Trophoblast cell (in vitro differentiated cells and primary cell): Measurements from ENCODE around the gene ATP12A.

ENCODE experiments used
- DNase-seq, 2 donors: peaks; one replicate each; pipeline ENCODE4 v3.0.0-alpha.2; 2016
- H2AFZ ChIP-seq: 2 replicates; pipeline ENCODE4 v1.6.1; 2013; ENCODE audit warnings: low read length, moderate library complexity, mild to moderate bottlenecking; ENCODE audit not compliant: insufficient read depth, poor library complexity
- H2AK5ac ChIP-seq: 2 replicates; pipeline ENCODE4 v1.6.1; 2013; ENCODE audit warnings: mild to moderate bottlenecking, low read length
- H2BK120ac ChIP-seq: 2 replicates; pipeline ENCODE4 v1.6.1; 2013; ENCODE audit warnings: low read length, mild to moderate bottlenecking, moderate library complexity; ENCODE audit not compliant: insufficient read depth, poor library complexity
- H2BK12ac ChIP-seq: 2 replicates; pipeline ENCODE4 v1.6.1; 2013; ENCODE audit warnings: mild to moderate bottlenecking, low read length, moderate library complexity
- H2BK5ac ChIP-seq: 2 replicates; pipeline ENCODE4 v1.6.1; 2013; ENCODE audit warnings: low read length, low read depth, moderate library complexity, mild to moderate bottlenecking; ENCODE audit not compliant: poor library complexity
- H3K14ac ChIP-seq: 2 replicates; pipeline ENCODE4 v1.6.1; 2013; ENCODE audit warnings: mild to moderate bottlenecking, low read length
- H3K18ac ChIP-seq: 2 replicates; pipeline ENCODE4 v1.6.1; 2013; ENCODE audit warnings: mild to moderate bottlenecking, low read length
- H3K23ac ChIP-seq: 2 replicates; pipeline ENCODE4 v1.6.1; 2013; ENCODE audit warnings: low read length
- H3K27ac ChIP-seq: 2 replicates; pipeline ENCODE4 v1.5.1; 2013; ENCODE audit warnings: low read depth, mild to moderate bottlenecking, inconsistent platforms, low read length, moderate library complexity
- H3K27me3 ChIP-seq: 2 replicates; pipeline ENCODE4 v1.6.1; 2013; ENCODE audit warnings: inconsistent platforms, mild to moderate bottlenecking, low read length, moderate library complexity; ENCODE audit not compliant: insufficient read depth
- H3K36me3 ChIP-seq, 2 experiments: 1 replicate in 1 of 2; 2 replicates in 1 of 2; pipeline ENCODE4 v1.6.1; 2013; ENCODE audit warnings: low read length in 2 of 2, mild to moderate bottlenecking in 2 of 2, moderate library complexity in 1 of 2; ENCODE audit not compliant: insufficient read depth in 2 of 2, control insufficient read depth in 1 of 2
- H3K4ac ChIP-seq: 2 replicates; pipeline ENCODE4 v1.6.1; 2013; ENCODE audit warnings: low read depth, mild to moderate bottlenecking, low read length, moderate library complexity
- H3K4me1 ChIP-seq, 2 experiments: 1 replicate in 1 of 2; 2 replicates in 1 of 2; pipeline ENCODE4 v1.6.1; 2013; ENCODE audit warnings: low read length in 2 of 2, mild to moderate bottlenecking in 2 of 2, moderate library complexity in 1 of 2; ENCODE audit not compliant: insufficient read depth in 2 of 2, control insufficient read depth in 1 of 2
- H3K4me2 ChIP-seq: 2 replicates; pipeline ENCODE4 v1.6.1; 2013; ENCODE audit warnings: inconsistent platforms, mild to moderate bottlenecking, low read length, moderate library complexity
- H3K4me3 ChIP-seq: 2 replicates; pipeline ENCODE4 v1.5.1; 2013; ENCODE audit warnings: mild to moderate bottlenecking, low read depth, low read length, inconsistent platforms
- H3K79me1 ChIP-seq: one replicate; pipeline ENCODE4 v1.6.1; 2013; ENCODE audit warnings: low read length
- H3K79me2 ChIP-seq: 2 replicates; pipeline ENCODE4 v1.6.1; 2013; ENCODE audit warnings: low read length, mild to moderate bottlenecking; ENCODE audit not compliant: control insufficient read depth, insufficient read depth, poor library complexity
- H3K9ac ChIP-seq: 2 replicates; pipeline ENCODE4 v1.6.1; 2013; ENCODE audit warnings: mild to moderate bottlenecking, low read length
- H3K9me3 ChIP-seq: 2 replicates; pipeline ENCODE4 v1.6.1; 2013; ENCODE audit warnings: low read depth, mild to moderate bottlenecking, control low read depth, inconsistent platforms, low read length; ENCODE audit not compliant: insufficient read depth
- H4K12ac ChIP-seq: 2 replicates; pipeline ENCODE4 v1.6.1; 2013; ENCODE audit warnings: low read depth, mild to moderate bottlenecking, low read length, moderate library complexity
- H4K8ac ChIP-seq: 2 replicates; pipeline ENCODE4 v1.6.1; 2013; ENCODE audit warnings: low read depth, mild to moderate bottlenecking, low read length, moderate library complexity
- H4K91ac ChIP-seq: one replicate; pipeline ENCODE4 v1.6.1; 2013; ENCODE audit warnings: low read depth, mild to moderate bottlenecking, low read length, moderate library complexity
- WGBS: extraction: QIAGEN DNeasy Blood & Tissue Kit; methylation state at CpG from one replicate; pipeline ENCODE4 v1.1.7; 2013; ENCODE audit warnings: missing lambda C conversion rate; ENCODE audit not compliant: insufficient read length, insufficient coverage; ENCODE audit errors: extremely low coverage; 5-methylcytosine and 5-hydroxymethylcytosine counted together

The ATP12A gene

GRCh38 chr13:24636776-24637175, 43.4 kb upstream of the ATP12A start:
- Histone ChIP-seq H3K27ac (no peak overlapping the region), H3K4me3 (no peak overlapping the region), H3K9me3 (no peaks in the 10 kb centered on the region), H3K18ac (no peak overlapping the region), H4K8ac (no peak overlapping the region), H2AK5ac (no peak overlapping the region), H4K12ac (no peak overlapping the region), H2BK5ac (no peak overlapping the region), H2BK120ac (no peak overlapping the region), H2AFZ (no peak overlapping the region), H3K4ac (no peak overlapping the region), H3K79me2 (no peaks in the 10 kb centered on the region), H3K4me1 (no peaks in the 10 kb centered on the region), H3K36me3 (no peaks in the 10 kb centered on the region), H2BK12ac (no peak overlapping the region), H3K4me2 (no peak overlapping the region), H3K23ac (no peak overlapping the region), H3K79me1 (no peaks in the 10 kb centered on the region), H3K9ac (no peak overlapping the region), H3K27me3 (no peaks in the 10 kb centered on the region), H3K14ac (no peak overlapping the region), H4K91ac (no peak overlapping the region)
- no CpG with 5 or more reads among the region's 8 CpGs for WGBS
- DNase-seq: no peak

DNA sequence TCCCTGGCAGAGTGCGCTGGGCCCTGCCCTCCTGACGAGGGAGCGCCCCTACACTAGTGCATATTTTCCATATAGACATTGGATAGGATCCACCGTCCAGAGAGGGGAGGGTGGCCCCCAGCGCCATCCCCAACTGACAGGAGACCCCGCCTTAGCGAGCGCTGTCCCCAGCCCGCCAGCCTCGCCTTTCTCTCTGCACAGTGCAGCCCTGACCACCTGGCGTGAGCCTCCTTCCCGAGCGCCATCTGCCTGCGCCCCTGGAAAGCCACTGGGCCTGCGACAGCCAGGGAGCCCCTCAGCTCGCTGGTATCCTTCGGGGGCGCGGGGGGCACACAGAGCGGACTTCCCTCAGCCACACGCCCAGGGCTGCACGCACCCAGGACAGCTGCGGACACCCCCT, 42.1 kb upstream of the ATP12A start:
- Histone ChIP-seq H3K9ac (no peak overlapping the region), H3K9me3 (no peaks in the 10 kb centered on the region), H3K4me3 (no peak overlapping the region), H3K14ac (no peak overlapping the region), H3K4me1 (no peaks in the 10 kb centered on the region), H3K27ac (no peak overlapping the region), H3K23ac (no peak overlapping the region), H3K18ac (no peak overlapping the region), H4K8ac (no peak overlapping the region), H3K36me3 (no peaks in the 10 kb centered on the region), H3K79me2 (no peaks in the 10 kb centered on the region), H2AFZ (no peak overlapping the region), H2BK120ac (no peak overlapping the region), H4K91ac (no peak overlapping the region), H3K27me3 (no peaks in the 10 kb centered on the region), H3K4ac (no peak overlapping the region), H2AK5ac (no peak overlapping the region), H2BK5ac (no peak overlapping the region), H3K79me1 (no peaks in the 10 kb centered on the region), H4K12ac (no peak overlapping the region), H2BK12ac (no peak overlapping the region), H3K4me2 (no peak overlapping the region)
- DNase-seq: no peak
- WGBS: no CpG with 5 or more reads among the region's 23 CpGs

DNA sequence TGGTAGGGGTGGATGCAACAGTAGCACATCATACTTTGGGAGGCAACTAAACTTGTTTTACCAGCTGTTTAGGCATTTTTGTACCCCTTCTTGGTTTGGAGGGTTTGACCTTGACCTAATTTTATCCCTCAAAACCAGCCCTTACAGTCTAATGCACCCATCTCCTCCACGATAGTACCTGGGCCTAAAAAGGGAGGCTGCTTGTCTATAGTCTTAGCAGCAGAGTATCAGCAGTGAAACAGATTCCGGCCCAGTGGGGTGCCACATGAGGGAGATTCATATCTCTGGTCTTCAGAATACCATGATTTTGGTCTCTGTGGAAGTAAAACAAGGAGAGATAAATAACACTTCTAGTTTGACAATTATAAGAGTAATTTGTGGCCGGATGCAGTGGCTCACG, 39.5 kb upstream of the ATP12A start:
- H3K4ac ChIP-seq: no peak overlapping the region
- no peak overlapping the region for H3K4me2 ChIP-seq
- H4K8ac ChIP-seq: no peak overlapping the region
- no CpG with 5 or more reads among the region's 4 CpGs for WGBS
- no peak overlapping the region for H2BK120ac ChIP-seq
- no peak overlapping the region for H3K23ac ChIP-seq
- H2AK5ac ChIP-seq: no peak overlapping the region
- no peak overlapping the region for H3K14ac ChIP-seq
- H3K4me3 ChIP-seq: no peak overlapping the region
- H2AFZ ChIP-seq: no peak overlapping the region
- no peak overlapping the region for H2BK5ac ChIP-seq
- H3K4me1 ChIP-seq: no peaks in the 10 kb centered on the region
- H3K27ac ChIP-seq: no peak overlapping the region
- H3K79me1 ChIP-seq: peaks cover 1% of the 10 kb centered on the region
- H3K9ac ChIP-seq: no peak overlapping the region
- H4K91ac ChIP-seq: no peak overlapping the region
- H3K36me3 ChIP-seq: no peaks in the 10 kb centered on the region
- no peak overlapping the region for H4K12ac ChIP-seq
- no peaks in the 10 kb centered on the region for H3K79me2 ChIP-seq
- no peaks in the 10 kb centered on the region for H3K27me3 ChIP-seq
- no peak for DNase-seq
- H3K18ac ChIP-seq: no peak overlapping the region
- no peaks in the 10 kb centered on the region for H3K9me3 ChIP-seq
- peak overlapping the region; percentile 64 for H2BK12ac ChIP-seq

DNA sequence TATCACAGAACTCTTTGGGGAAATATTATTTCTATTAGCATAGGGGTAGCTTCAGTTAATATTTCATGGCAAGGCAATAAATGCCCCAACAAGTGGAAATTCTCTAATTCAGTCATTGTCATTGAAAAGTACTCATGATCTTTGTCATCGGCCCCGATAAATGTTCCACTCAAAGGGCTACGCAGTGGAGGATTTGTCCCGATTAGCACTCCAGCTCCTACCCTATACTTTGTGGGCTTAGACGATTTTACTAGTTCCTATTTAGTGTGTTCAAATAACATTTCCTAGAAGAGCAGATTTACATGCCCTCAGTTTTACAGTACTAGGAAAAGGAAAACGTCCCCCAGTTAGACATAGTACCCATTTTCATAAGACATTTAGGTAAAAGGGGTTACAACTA, 38.0 kb upstream of the ATP12A start:
- H2BK120ac ChIP-seq: no peak overlapping the region
- H3K23ac ChIP-seq: no peak overlapping the region
- no peak overlapping the region for H3K4ac ChIP-seq
- H3K27ac ChIP-seq: no peak overlapping the region
- H2AFZ ChIP-seq: no peak overlapping the region
- H3K27me3 ChIP-seq: no peaks in the 10 kb centered on the region
- H2BK12ac ChIP-seq: no peak overlapping the region
- H3K4me1 ChIP-seq: peaks cover 0 to under 1% of the 10 kb centered on the region in 2 experiments
- no peaks in the 10 kb centered on the region for H3K79me2 ChIP-seq
- no peaks in the 10 kb centered on the region for H3K36me3 ChIP-seq
- no peak overlapping the region for H4K8ac ChIP-seq
- H3K79me1 ChIP-seq: peaks cover 1% of the 10 kb centered on the region
- H3K4me3 ChIP-seq: no peak overlapping the region
- H4K91ac ChIP-seq: no peak overlapping the region
- no peaks in the 10 kb centered on the region for H3K9me3 ChIP-seq
- DNase-seq: no peak
- H3K14ac ChIP-seq: no peak overlapping the region
- H4K12ac ChIP-seq: no peak overlapping the region
- WGBS: no CpG with 5 or more reads among the region's 6 CpGs
- H3K4me2 ChIP-seq: no peak overlapping the region
- no peak overlapping the region for H2AK5ac ChIP-seq
- no peak overlapping the region for H3K9ac ChIP-seq
- H3K18ac ChIP-seq: no peak overlapping the region
- H2BK5ac ChIP-seq: no peak overlapping the region
